Stimulated activated CD8-positive, alpha-beta memory T cell treated with anti-CD3 and anti-CD28 coated beads, Interleukin-12 subunit alpha, Interleukin-12 subunit beta, amount 100 ng/mL, for 4 hours (primary cell): Measurements from ENCODE around the gene ARHGAP31.
A peak's percentile ranks its signal among the peaks of the same experiment; 100 is the strongest.
"Not testable (repeated sequence)": the region's sequence is repeated elsewhere in the genome, so short reads cannot be mapped to it uniquely, and the experiment has no call there.

Source experiments
- DNase-seq: peaks from one replicate; pipeline ENCODE4 v3.0.0-alpha.2; 2020; ENCODE audit warnings: low read depth

Gene ARHGAP31

GRCh38 chr3:119352034-119352609 lies 57.9 kb downstream of the ARHGAP31 start:
- peak; percentile 42 for DNase-seq

- DNase-seq, result no peak
Measured at GRCh38 chr3:119352863-119353527, 58.8 kb downstream of the ARHGAP31 start.

- DNase-seq, result not testable (repeated sequence)
Measured at GRCh38 chr3:119355608-119356007, 61.4 kb downstream of the ARHGAP31 start.

- no peak for DNase-seq
Measured at GRCh38 chr3:119356646-119357045, 62.5 kb downstream of the ARHGAP31 start.

- no peak for DNase-seq
Measured at GRCh38 chr3:119357190-119357589, 63.0 kb downstream of the ARHGAP31 start.

GRCh38 chr3:119359476-119360326 lies 65.5 kb downstream of the ARHGAP31 start:
- no peak for DNase-seq

GRCh38 chr3:119360736-119361462 lies 66.7 kb downstream of the ARHGAP31 start:
- no peak for DNase-seq

GRCh38 chr3:119362010-119362409 lies 67.8 kb downstream of the ARHGAP31 start:
- no peak for DNase-seq

- DNase-seq, result no peak
Measured at GRCh38 chr3:119362940-119363725, 69.0 kb downstream of the ARHGAP31 start.

- DNase-seq, result no peak
Measured at GRCh38 chr3:119364401-119364800, 70.2 kb downstream of the ARHGAP31 start.

GRCh38 chr3:119365418-119365817 lies 71.2 kb downstream of the ARHGAP31 start:
- DNase-seq, result no peak

GRCh38 chr3:119367000-119367399 lies 72.8 kb downstream of the ARHGAP31 start:
- no peak for DNase-seq

- no peak for DNase-seq
Measured at GRCh38 chr3:119368298-119368697, 74.1 kb downstream of the ARHGAP31 start.

- not testable (repeated sequence) for DNase-seq
Measured at GRCh38 chr3:119371786-119372185, 77.6 kb downstream of the ARHGAP31 start.

GRCh38 chr3:119375106-119375505 lies 80.9 kb downstream of the ARHGAP31 start:
- DNase-seq, result no peak

GRCh38 chr3:119375510-119375909 lies 81.3 kb downstream of the ARHGAP31 start:
- DNase-seq, result no peak

GRCh38 chr3:119376758-119377157 lies 82.6 kb downstream of the ARHGAP31 start:
- no peak for DNase-seq

- no peak for DNase-seq
Measured at GRCh38 chr3:119378259-119378803, 84.1 kb downstream of the ARHGAP31 start.

GRCh38 chr3:119380697-119381096 lies 86.5 kb downstream of the ARHGAP31 start:
- DNase-seq, result no peak

- DNase-seq, result no peak
Measured at GRCh38 chr3:119382134-119382533, 88.0 kb downstream of the ARHGAP31 start.

- DNase-seq, result no peak
Measured at GRCh38 chr3:119388577-119388976, 94.4 kb downstream of the ARHGAP31 start.
